Nephron progenitor cell (in vitro differentiated cells): ENCODE data around the gene C9orf78.
A peak's percentile ranks its signal among the peaks of the same experiment; 100 is the strongest.
"Not testable (repeated sequence)": the region's sequence is repeated elsewhere in the genome, so short reads cannot be mapped to it uniquely, and the experiment has no call there.

Experiments
- DNase-seq: peaks from one replicate; pipeline ENCODE4 v3.0.0; 2021
- H3K27ac Mint-ChIP-seq: 2 replicates; pipeline ENCODE4 v1.8.0; 2021; ENCODE audit warnings: mild to moderate bottlenecking, moderate library complexity, mixed read lengths
- H3K27me3 Mint-ChIP-seq: 2 replicates; pipeline ENCODE4 v1.8.0; 2021; ENCODE audit warnings: mild to moderate bottlenecking, low read depth, mixed read lengths; ENCODE audit not compliant: poor library complexity
- H3K36me3 Mint-ChIP-seq: 2 replicates; pipeline ENCODE4 v1.8.0; 2021; ENCODE audit warnings: low read depth, mixed read lengths
- H3K4me1 Mint-ChIP-seq: 2 replicates; pipeline ENCODE4 v1.8.0; 2021; ENCODE audit warnings: mixed read lengths
- H3K4me3 Mint-ChIP-seq: 2 replicates; pipeline ENCODE4 v1.8.0; 2021; ENCODE audit warnings: mild to moderate bottlenecking, moderate library complexity, mixed read lengths
- H3K9me3 Mint-ChIP-seq: 2 replicates; pipeline ENCODE4 v1.8.0; 2021; ENCODE audit warnings: mild to moderate bottlenecking, moderate library complexity, mixed read lengths
- CTCF ChIP-seq: fragments of 200-600 bp; sonication (generic); IDR thresholded peaks from 2 replicates; pipeline ENCODE4 v1.5.0; 2021; ENCODE audit warnings: antibody characterized with exemption

The C9orf78 gene

DNA sequence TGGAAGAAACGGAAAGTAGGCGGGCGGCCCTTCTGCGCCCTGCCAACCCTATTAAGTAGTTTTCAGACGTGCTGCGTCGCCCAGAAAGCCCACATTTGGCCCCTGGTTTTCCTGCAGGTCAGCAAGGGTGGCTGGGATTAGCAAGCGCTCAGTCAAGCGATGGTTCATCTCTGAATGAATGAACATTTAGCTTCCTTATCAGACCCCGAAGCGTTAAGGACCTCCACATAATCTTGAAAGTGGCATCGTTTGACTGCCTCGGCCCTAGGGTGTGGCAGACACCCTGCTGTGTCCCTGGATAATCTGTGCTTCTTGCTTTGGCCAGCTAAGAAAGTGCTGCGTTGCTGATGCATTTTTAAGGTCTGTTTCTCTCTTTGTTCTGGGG, 31.4 kb downstream of the C9orf78 start:
- Mint-ChIP-seq H3K4me3 (peak overlapping the region; percentile 81), H3K27me3 (peaks cover 4% of the 10 kb centered on the region), H3K4me1 (peaks cover 20% of the 10 kb centered on the region), H3K9me3 (no peaks in the 10 kb centered on the region), H3K27ac (no peak overlapping the region), H3K36me3 (peaks cover 21% of the 10 kb centered on the region)
- no peak for TF ChIP-seq CTCF
- no peak for DNase-seq

DNA sequence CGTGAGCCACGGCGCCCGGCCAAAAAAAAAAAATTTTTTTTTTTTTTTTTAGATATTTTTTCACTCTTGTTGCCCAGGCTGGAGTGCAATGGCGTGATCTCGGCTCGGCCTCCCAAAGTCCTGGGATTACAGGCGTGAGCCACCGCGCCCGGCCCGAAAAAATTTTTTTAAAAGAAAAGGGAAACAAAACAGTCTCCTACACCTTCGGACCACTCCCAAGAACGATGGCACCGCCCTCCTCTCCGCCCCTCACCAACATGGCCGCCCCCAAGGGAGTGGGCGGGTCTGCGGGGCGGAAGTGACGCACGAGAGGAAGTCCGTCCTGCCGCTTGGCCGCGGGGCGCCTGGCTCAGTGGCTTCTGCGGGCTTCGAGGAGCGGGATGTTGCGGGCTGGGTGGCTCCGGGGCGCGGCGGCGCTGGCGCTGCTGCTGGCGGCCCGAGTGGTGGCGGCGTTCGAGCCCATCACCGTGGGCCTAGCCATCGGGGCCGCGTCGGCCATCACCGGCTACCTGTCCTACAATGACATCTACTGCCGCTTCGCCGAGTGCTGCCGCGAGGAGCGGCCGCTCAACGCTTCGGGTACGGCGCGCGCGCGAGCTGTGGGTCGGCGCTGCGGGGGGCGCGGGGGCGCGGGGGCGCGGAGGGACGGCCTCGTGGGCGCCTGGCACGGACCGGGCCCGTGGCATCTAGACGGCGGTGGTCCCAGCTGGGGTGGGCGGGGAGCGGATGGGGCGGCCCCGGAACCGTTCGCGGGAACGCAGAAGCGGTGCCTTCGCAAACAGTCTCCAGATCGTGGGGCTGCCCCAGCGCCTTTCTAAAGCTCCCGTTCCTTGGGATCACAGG, 32.0 kb downstream of the C9orf78 start, which contains the start of gene TOR1B:
TOR1B (plus strand) TSS at position 352 of the 843 bp plus-strand sequence; CDS start at position 381, 29 bp downstream.
- Mint-ChIP-seq H3K4me3 (peak within 1 kb of the TSS; percentile 81), H3K4me1 (peaks cover 20% of the 10 kb centered on the region), H3K9me3 (no peaks in the 10 kb centered on the region), H3K36me3 (peaks cover 20% of the 10 kb centered on the region), H3K27ac (no peak within 1 kb of the TSS), H3K27me3 (peaks cover 5% of the 10 kb centered on the region)
- DNase-seq, result peak; percentile 96
- no peak for TF ChIP-seq CTCF

GRCh38 chr9:129801504-129801903, 33.6 kb downstream of the C9orf78 start:
- peak overlapping the region; percentile 65 for H3K4me3 Mint-ChIP-seq
- peaks cover 10% of the 10 kb centered on the region for H3K36me3 Mint-ChIP-seq
- H3K27ac Mint-ChIP-seq, result peak overlapping the region; percentile 72
- no peaks in the 10 kb centered on the region for H3K9me3 Mint-ChIP-seq
- H3K4me1 Mint-ChIP-seq, result peaks cover 19% of the 10 kb centered on the region
- no peak for DNase-seq
- peaks cover 11% of the 10 kb centered on the region for H3K27me3 Mint-ChIP-seq
- TF ChIP-seq CTCF, result no peak

GRCh38 chr9:129798973-129799372, 36.1 kb downstream of the C9orf78 start:
- Mint-ChIP-seq H3K36me3 (no peaks in the 10 kb centered on the region), H3K4me1 (peaks cover 3% of the 10 kb centered on the region), H3K27ac (no peak overlapping the region), H3K9me3 (no peaks in the 10 kb centered on the region), H3K27me3 (peaks cover 30% of the 10 kb centered on the region), H3K4me3 (no peak overlapping the region)
- no peak for DNase-seq
- TF ChIP-seq CTCF, result no peak

DNA sequence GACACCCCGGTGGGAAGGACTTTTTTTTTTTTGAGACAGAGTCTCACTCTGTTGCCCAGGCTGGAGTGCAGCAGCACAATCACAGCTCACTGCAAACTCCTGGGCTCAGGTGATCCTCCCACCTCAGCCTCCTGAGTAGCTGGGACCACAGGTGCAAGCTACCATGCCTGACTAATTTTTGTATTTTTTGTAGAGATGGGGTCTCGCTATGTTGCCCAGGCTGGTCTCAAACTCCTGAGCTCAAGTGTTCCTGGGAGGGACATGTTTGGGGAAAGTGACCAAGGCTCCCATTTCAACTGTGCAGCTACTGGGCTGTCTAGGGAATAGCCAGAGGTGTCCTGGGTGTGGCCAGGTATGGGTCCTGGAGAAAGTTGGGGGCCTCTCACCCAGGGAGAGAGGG, 39.0 kb downstream of the C9orf78 start:
- H3K36me3 Mint-ChIP-seq, H3K4me3 Mint-ChIP-seq, H3K27ac Mint-ChIP-seq, H3K9me3 Mint-ChIP-seq, H3K4me1 Mint-ChIP-seq, DNase-seq: not testable (repeated sequence)
- H3K27me3 Mint-ChIP-seq, result peaks cover 48% of the 10 kb centered on the region

DNA sequence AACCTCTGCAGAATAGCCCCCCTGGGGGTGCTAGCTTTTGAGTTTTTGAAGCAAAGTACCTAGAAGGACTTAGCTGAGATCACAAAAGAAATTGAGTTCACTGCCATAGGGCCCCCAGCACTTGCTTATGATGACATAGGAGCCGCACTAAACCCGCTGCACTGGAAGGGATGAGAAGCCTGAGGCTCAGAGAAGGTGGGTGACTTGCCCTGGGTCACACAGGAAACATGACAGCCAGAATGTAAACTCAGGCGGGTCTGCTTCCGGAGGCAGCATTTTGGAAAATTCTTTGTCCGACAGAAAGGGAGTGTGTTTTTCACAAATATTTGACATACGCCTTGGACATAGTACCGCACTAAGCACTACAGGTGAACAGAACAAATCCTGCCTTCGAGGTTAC, 40.5 kb downstream of the C9orf78 start:
- peaks cover 49% of the 10 kb centered on the region for H3K27me3 Mint-ChIP-seq
- H3K4me1 Mint-ChIP-seq, result no peaks in the 10 kb centered on the region
- H3K4me3 Mint-ChIP-seq, result no peak overlapping the region
- no peaks in the 10 kb centered on the region for H3K9me3 Mint-ChIP-seq
- TF ChIP-seq CTCF, result no peak
- no peak for DNase-seq
- H3K27ac Mint-ChIP-seq, result no peak overlapping the region
- H3K36me3 Mint-ChIP-seq, result no peaks in the 10 kb centered on the region
